NCI-H748 (cell line): ENCODE data around the gene GOSR1.
"Not testable (repeated sequence)": the region's sequence is repeated elsewhere in the genome, so short reads cannot be mapped to it uniquely, and the experiment has no call there.

ENCODE experiments used
- DNase-seq: peaks from one replicate; lab custom pipeline; 2025; ENCODE audit not compliant: unreplicated experiment; lab: John Stamatoyannopoulos, UW

The GOSR1 gene

GRCh38 chr17:30560117-30561026 lies 83.2 kb downstream of the GOSR1 start:
- not testable (repeated sequence) for DNase-seq

GRCh38 chr17:30561766-30562165 lies 84.6 kb downstream of the GOSR1 start:
- not testable (repeated sequence) for DNase-seq

GRCh38 chr17:30563131-30563904 lies 86.1 kb downstream of the GOSR1 start:
- not testable (repeated sequence) for DNase-seq

DNA sequence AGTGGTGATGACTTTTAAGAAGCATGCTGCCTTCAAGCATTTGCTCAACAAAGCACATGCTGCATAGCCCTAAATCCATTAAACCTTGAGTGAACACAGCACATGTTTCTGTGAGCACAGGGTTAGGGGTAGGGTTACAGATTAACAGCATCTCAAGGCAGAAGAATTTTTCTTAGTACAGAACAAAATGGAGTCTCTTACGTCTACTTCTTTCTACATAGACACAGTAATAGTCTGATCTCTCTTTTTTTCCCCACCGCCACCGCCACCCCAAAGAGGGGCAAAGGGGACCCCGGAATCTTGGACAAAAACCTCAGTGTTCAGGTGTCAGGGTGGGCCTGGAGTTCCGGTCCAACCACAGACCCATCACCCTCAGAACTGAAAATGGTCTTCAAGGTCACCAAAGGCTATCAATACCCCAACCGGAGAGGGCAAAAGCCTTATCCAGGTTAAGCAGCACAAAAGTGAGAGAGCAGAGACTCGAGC lies 86.7 kb downstream of the GOSR1 start:
- not testable (repeated sequence) for DNase-seq

GRCh38 chr17:30564422-30565072 lies 87.3 kb downstream of the GOSR1 start:
- not testable (repeated sequence) for DNase-seq

- no peak for DNase-seq
Observed at GRCh38 chr17:30565073-30565935, 88.1 kb downstream of the GOSR1 start.

- DNase-seq: not testable (repeated sequence)
Observed at GRCh38 chr17:30566104-30566503, 88.9 kb downstream of the GOSR1 start.

- DNase-seq: not testable (repeated sequence)
Observed at GRCh38 chr17:30566516-30567225, 89.5 kb downstream of the GOSR1 start.

DNA sequence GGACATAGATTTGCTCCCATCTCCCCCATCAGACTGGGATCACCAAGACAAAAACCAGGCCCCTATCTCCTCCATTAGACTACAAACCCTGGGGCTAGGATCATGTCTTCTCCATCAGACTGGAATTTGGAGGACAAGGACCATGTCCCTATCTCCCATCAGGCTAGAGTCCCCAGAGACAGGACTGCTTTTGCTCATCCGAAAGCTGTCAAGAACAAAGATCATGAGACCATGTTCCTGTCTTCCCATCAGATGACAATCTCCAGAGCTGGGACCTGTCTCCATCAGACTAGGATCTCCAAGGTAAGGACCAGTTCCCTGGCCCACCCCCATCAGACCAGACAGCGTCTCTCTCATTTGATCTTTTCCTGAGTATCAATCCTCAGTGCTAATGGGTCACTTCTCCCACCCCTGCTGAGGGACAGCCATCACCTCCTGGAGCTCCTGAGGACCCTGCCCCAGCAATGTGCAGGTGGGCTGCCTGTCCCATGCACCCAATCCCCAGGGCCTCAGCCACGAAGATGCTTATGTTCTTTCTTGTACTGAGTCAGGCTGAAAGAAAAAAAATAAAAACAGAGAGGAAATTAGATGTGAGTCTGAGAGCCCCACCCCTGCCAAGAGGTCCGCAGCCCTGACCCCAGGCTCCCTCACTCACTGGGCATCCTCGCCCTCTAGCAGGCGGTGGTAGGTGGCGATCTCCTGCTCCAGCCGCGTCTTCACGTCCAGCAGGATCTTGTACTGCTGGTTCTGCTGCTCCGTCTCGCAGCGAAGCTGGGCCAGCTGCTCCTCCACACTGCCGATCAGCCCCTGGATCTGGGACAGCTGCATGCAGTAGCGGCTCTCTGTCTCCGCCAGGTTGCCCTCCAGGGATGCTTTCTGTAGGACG lies 90.3 kb downstream of the GOSR1 start:
- no peak for DNase-seq

DNA sequence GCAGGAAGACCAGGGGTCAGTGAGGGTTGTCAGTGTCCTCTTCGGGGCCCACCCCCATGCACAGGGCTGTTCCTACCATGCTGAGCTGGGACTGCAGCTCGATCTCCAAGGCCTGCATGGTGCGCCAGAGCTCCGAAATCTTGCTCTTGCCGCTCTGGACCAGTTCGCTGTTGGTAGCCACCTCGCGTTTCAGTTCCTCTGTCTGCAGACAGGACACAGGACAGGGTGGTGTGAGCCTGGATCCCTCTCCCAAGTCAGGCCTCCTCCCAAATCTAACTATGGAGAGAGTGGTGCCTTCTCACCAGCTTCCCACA lies 90.9 kb downstream of the GOSR1 start:
- DNase-seq: no peak

DNA sequence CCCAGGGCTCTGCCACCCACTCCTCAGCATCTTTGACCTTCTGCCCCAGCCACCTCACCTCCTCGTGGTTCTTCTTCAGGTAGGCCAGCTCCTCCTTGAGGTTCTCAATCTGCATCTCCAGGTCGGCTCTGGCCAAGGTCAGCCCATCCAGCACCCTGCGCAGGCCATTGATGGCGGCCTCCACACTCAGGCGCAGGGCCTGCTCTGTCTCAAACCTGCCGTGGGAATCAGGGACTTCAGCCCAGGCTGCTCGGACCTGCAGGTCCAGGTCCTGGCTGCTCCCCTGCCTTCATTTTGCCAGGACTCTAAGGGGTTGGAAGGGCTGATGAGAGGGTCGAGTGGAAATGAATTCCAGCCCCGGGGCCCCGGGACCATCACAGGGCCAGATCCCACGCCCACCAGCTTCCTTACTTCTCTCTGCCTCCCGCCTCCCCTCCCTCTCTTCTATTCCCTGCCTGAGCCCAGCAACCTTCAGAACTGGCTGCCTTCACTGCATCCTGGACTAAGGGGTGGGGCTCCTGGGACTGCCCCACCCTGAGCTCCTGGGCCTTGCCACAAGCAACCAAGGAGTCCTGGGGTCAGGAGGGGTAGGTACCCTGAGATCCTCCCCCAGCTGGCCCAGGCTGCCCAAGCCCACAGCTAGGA lies 92.4 kb downstream of the GOSR1 start:
- not testable (repeated sequence) for DNase-seq

GRCh38 chr17:30570191-30570590 lies 93.0 kb downstream of the GOSR1 start:
- DNase-seq: no peak

GRCh38 chr17:30570596-30571265 lies 93.5 kb downstream of the GOSR1 start:
- no peak for DNase-seq

DNA sequence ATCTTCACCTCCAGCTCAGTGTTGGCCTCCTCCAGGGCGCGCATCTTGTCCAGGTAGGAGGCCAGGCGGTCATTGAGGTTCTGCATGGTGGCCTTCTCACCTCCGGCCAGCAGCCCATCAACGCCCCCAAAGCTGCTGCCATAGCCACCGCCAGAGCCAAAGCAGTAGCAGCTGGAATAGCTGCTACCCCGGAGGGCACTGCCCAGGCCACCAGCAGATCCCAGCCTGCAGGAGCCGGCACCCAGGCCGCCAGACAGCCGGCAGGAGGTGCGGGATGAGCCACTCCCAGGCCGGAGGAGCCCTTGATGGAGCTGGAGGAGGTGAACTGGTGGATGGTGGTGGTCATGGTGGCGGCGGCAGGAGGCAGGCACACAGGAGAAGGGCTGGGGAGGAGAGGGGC lies 94.2 kb downstream of the GOSR1 start:
- DNase-seq: not testable (repeated sequence)

GRCh38 chr17:30571921-30572320 lies 94.7 kb downstream of the GOSR1 start:
- no peak for DNase-seq

- DNase-seq: not testable (repeated sequence)
Observed at GRCh38 chr17:30572651-30573554, 95.7 kb downstream of the GOSR1 start.
